ENCODE data around the gene KIF16B.
"Not testable (repeated sequence)": the region's sequence is repeated elsewhere in the genome, so short reads cannot be mapped to it uniquely, and the experiment has no call there.

KIF16B gene

DNA sequence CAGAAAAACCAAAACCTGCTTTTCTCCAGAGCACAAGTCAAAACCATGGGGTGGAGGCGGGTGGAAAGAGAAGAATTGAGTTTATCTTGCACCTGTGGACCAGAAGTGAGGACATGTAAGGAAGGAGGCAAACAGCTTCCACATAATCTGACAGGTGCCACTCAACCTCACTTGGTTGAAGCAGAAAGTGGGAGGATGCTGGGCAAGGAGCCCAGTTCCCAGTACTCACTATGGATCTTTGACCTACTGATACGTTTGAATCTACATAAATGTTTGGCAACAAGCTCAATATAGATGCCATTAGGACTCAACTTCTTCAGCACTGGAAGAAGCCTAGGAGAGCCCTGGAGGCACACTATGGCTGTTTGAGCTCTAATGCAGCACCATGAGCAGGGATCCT is 285.5 kb downstream of the KIF16B start:
- ATAC-seq: no peak

DNA sequence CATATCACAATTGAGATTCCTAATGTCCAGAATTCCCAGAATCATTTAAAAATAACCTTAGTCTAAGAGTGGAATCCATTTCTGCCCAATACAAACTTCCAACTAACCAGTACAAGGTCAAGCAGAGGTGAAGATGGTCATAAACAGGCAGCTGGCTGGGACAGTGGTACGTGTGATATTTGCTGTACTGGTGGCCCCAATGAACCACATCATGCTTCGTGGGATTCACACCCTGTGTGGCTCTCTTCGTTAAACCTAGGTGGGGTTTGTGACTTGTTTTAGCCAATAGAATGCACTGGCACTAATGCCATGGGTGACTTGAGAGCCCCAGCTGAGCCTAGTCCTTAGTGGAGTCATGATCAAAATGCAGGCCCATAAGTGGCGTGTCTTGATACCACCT is 286.6 kb downstream of the KIF16B start:
- no peak for ATAC-seq

DNA sequence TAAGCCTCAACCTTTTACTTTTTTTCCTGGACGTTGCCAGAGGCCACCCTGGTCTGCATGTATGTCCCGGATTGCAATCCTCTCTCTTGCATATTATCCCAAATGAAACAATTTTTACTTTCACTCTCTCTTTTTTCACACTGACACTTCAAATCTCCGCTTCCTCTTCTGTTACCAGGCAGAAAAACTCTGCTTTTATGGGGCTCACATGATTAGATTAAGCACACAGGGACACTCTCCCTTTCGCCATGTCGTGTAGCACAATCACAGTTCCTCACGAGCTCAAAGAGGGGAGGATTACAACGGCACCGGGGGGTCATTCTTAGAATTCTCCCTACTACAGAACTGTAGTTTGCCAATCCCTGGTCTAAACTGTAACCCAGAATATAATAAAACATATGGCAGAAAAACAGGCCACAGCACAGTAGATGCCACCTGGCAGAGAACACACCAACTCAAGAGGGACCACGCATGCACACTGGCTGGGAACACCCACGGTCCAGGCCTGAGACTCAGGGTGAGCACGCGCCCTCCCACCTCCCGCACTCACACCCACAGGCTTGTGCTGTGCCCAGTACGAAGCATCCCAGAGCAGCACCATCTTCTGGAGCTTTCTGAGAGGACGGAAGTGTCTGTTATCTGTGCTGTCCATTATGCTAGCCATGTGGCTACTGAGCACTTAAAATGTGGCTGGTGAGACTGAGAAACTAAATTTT is 288.7 kb downstream of the KIF16B start:
- ATAC-seq: no peak

DNA sequence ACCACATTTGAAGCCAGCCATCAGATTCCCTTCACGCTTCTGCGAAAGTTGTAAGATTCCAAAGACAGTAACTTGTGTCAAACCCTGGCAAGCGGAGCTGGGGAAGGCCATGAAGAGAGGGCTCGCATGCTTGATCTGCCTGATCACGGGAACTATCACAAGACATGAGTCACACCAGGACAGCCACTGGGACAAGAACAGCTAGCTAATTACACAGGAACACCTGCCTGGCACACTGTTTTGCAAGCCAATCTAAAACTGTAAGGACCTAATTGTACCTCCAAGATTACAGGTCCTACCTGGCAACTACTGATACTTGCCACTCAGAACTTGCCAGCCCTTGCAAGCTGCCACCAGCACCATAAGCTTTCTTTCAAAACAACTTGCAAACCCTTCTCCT is 289.3 kb downstream of the KIF16B start:
- no peak for ATAC-seq

DNA sequence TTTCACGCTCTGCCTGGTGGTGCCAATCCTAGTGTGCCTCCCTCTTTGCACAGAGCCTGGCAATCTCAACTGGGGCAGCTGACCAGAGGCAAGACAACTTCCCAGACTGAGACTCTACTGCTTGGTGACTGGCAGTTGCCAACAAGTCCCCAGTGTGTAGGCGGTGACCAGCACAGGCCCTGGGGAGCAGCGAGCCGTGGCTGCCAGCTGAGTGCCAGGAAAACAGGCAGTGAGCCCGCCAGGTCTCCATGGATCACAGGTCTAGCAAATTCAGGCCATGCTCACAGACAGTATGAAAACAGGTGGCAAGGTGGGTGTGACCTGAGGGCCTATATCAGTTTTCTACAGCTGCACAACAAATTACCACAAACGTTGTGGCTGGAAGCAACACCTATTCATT is 289.9 kb downstream of the KIF16B start:
- ATAC-seq: no peak

DNA sequence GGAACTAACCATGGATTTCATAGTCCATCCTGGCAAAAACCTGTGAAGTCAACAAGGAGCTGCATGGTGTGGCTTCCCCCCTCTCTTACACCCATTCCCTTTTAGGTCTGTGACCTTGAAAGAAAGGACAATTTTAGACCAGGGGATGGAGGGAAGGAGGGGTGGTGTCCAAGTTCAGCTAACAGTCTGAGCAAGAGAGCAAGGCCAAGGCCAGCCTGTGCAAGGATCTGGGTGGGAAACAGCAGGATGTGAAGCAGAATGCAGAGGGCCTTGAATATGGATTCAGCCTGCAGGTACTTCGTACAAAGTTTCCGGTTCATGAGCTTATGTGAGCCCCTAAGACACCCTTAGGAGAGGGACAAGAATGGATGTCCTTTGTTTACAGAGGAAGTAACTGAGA is 293.0 kb downstream of the KIF16B start:
- ATAC-seq: no peak

DNA sequence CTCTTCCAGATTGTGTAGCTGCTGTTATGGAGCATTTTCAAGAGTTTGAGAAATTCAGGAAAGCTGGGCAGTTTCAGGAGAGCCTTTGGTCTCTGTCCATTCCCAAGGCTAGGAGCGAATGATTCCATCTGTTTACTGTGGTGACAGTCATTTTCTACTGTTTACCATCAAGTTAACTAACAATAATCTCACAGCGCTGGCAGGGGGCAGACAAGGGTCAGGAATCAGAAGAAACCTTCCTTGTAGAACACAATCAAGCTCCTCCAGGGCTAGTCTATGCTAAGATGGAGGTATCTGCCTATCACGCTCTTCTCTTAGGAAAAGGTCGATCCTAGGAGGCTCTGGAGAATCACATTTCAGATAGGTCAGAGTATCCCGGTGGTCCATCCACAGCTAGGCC is 293.9 kb downstream of the KIF16B start:
- ATAC-seq: no peak

DNA sequence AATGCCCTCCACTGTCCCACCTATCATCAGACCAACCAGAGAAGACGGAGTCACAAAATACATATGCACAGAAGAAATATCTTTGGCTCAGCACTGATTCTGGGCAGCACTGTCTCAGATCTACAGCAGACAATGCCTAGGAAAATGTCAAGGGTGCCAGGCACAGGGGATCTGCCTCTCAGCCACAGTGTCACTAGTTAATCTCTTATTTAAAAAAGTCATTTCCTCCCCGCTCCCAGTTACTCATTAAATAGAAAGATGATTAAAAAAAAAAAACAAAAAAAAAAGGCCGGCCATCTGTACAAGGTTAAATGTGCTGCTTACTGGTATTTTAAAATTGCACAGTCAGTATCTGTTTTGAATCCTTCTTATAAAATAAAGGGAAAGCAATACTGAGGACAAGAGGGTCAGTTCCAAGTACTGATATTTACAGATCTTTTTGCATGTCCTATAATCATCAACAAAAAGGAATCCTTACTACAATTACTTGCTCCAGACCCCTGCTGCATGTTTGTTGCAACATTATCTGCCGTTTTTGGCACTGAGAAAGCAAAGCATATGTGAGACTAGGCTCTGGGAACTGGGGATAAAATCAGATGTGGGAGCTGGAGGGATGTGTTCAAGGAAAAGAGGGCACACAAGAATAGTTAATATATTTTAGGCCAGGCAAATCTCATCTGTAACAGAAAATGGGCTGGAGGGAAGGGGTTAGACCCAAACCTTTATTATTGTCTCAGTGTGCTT is 299.3 kb downstream of the KIF16B start:
- no peak for ATAC-seq

DNA sequence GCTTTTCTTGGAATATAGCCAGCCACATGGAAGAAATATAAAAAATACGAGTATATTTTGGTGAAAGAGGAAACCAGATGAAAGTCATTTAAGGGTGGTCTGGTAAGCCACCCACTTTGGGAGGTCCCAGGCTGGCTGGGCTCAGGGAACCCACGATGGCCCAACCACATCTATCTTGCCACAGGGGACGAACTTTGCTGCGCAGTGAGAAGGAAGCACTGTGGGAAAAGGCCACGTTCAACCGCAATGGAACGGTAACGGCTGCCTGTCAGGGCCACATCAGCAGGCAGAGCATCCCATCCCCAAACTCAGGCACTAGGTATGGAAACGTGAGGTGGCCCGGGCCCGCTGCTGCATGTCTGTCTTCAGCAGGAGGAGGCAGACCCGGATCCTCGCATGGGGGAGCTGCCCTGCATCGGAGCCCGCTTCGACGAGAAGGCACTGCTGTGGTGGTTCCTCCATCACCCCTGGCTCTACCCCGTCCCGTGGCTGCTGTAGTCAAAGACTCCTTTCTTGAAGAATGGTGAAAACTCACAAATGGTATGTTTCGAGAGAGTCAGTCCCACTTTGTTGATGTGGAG is 300.4 kb downstream of the KIF16B start:
- no peak for ATAC-seq

DNA sequence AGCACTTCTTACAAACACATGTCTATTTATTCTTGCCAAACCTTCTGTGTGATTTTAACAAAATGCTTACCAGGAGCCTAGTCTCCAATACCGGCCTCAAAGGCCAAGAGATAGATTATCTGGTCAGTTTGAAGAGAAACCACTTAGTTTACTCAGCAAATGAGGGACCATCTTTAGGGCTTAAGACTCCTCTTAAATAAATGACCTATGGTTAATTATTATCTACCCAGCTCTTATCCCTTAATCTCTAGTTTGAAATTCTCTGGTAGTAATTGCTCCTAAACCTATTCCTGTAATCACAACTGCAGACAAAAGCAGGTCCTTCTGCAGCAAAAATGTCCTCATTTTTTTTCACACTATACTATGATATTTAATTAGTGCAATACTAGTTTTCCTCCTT is 301.8 kb downstream of the KIF16B start:
- ATAC-seq: no peak

DNA sequence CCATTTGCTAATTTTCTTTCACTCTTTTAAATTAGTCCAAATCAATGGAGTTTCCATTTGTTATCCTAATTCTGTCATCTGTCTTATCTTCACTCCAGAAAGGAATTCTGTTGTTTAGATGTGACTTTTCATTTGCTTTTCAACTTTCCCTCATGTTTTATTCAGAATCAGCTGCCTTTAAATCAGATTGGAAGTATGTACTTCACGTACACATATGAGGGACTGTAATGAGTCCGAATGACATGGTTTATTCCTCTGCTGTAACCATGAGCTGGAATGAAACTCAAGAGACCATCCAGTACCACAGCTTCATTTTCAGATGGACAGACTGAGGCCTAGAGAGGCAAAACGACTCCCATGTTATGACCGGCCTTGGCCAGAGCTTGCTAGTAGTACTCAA is 302.3 kb downstream of the KIF16B start:
- no peak for ATAC-seq

DNA sequence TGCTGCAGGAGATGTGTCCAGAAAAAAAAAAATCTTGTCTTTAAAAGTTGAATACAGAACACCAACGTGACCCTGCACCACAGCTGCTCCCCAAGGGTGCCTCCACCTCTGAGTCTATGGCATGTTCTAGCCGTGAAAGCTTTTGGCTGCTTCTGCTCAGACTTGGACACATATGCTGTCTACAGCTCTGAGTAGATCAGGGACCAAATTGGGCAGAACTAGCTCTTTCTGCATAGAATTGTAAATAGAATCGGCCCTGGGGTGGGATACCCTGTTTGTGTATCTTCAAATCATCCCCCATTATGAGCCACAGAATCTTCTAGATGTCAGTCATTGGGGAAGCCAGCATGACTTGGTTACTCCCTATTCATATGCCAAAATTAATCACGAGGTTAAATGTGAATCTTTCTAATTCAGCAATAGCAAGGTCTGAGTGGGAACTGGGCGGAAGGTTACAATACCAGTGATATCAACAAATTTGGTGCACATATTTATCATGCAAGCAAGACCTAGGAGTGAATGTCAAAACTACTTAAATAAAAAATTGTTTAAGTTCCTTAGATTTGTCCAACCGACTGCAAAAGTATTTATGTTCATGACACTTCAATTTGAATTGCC is 302.8 kb downstream of the KIF16B start:
- no peak for ATAC-seq

DNA sequence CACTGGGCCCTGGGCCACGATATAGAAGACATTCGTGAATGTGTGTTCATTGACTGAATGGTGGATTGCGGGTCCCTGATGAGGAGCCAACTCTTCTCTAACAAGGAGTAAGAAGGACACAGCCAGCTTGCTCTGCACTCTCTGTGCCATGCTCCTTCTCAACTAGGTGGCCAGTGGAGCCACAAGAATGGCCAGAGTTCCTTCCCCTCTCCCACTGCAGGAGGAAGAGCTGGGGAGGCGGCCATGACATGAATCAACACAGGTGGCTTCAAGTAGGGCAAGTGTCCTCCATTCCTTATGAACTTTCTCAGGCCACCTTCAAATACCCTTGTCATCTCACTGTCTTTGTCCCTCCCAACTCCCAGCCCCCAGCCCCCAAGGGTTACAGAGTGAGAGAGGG is 305.7 kb downstream of the KIF16B start:
- no peak for ATAC-seq

DNA sequence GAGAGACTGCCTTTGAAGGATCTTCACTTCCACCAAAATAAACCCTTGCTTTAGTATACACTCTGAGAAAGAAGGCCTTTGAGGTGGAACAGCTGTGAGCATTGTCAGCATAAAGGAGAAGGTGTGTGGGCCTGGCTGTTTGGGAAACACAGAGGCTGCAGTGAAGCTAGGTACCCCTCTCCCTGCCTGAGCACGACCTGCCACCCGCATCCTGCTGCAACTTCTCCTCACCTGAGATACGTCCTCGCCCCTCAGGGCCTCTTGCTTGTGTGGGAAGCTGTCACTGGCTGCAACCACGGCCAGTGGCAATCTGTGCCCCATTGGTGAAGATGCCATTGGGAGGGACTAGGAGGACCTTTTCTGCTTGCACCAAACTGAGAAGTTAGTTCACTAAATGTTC is 307.9 kb downstream of the KIF16B start:
- no peak for ATAC-seq

DNA sequence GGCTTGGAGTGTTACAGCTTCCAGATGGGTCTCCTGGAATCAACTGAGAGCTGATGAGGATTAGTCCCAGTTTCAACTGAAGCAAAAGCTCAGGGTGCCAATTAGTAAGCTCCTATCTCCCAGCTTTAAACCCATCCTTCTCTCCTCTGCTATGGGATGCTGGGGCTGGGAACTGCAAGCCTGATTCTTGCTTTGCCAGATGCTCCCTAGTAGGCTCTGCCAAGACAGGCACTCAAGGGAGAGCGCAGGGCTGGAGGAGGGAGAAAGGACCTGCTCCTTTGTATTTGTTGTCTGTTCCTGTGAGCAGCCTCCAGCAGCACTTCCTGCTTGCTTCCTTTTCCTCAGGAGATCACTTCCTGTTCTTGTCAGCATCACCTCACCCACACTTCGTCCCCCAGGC is 309.7 kb downstream of the KIF16B start:
- ATAC-seq: no peak

DNA sequence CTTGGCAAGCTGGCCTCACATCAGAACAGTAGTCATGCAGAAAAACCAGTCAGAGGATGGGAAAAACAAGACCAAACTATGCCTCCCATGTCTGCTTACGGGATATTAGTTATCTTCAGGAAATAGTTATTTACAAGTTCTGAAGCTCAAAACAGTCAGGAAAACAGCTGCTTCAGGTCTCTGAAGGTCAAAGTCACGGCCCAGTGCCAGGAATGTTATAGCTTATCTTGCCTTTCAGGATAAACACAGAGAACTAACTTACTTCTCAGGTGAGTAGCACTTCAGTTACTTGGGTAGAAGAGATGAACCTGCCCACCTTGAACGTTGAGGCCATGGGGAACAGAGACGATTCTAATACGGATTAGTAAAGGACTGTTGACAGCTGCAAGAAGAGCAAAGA is 310.7 kb downstream of the KIF16B start:
- no peak for ATAC-seq

DNA sequence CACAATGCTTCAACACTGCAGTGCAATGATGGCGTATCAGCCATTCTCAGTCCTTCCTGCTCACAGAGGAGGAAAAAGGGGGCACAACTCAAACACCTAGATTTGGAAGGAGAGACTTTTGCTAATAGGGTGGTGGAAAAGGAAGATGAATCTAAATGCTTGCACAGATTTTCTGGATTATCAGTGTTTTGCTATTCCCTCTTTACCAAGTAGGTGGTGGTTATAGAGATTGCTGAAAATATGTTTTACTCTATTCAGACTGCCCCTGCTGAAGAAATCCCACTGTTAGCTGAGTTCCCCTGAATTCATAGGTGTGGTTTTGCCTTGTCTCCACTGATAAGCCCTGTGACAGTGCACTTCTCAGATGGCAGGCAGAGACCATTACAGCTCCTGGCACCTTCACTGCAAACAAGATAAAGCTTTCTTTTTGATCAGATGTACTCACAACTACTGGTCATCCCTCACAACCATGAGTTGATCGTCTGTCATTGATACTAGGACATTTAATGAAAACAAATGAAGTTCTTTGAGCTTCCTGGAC is 311.4 kb downstream of the KIF16B start:
- ATAC-seq: no peak

DNA sequence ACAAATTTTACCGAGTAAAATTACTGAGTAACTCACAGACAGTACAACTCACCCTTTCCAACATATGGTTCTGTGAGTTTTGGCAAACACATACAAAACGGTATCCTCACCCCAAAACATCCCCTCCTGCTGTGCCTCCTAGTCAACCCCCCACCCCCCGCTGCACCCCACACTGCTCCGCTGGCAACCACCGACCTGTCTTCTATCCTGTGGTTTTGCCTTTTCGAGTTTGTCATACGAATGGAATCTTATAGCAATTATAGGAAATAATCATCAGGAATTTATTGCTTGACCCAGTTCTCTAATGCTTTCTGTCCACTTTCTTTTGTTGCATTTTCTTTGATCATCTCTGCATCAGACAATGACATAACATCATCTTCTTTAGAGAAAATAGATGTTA is 312.3 kb downstream of the KIF16B start:
- ATAC-seq: no peak

DNA sequence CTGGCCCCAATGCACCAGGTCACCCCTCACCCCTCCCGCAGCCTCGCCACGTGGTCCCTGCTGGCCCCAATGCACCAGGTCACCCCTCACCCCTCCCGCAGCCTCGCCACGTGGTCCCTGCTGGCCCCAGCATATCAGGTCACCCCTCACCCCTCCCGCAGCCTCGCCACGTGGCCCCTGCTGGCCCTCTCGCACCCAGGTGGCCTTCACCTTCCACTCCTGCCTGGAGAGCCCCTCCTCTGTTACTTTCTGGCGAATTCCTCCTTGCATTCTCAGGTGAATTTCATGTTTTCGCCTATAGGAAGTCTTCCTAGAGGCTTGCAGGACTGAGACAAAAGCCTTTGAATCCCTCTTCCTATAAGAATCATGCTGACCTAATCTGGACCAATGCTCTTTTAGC is 313.1 kb downstream of the KIF16B start:
- ATAC-seq: not testable (repeated sequence)

DNA sequence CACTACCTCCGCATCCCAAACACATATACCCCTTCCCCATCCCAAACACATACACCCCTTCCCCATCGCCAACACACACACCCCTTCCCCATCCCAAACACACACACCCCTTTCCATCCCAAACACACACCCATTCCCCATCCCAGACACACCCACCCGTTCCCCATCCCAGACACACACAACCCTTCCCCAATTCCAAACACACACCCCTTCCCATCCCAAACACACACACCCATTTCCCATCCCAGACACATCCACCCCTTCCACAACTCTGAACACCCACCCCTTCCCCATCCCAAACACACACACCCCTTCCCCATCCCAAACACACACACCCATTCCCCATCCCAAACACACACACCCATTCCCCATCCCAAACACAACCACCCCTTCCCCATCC is 314.5 kb downstream of the KIF16B start:
- no peak for ATAC-seq

DNA sequence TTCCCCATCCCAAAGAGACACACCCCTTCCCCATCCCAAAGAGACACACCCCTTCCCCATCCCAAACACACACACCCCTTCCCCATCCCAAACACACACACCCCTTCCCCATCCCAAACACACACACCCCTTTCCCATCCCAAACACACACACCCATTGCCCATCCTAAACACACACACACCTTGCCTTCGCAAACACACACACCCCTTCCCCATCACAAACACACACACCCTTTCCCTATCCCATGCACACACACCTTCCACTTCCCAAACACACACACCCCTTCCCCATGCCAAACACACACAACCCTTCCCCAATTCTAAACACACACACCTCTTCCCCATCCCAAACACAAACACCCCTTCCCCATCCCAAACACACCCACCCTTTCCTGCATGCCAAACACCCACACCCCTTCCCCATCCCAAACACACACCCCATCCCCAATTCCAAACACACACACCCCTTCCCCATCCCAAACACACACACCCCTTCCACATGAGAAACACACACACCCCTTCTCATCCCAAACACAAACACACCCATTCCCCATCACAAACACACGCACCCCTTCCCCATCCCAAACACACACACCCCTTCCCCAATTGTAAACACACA is 315.3 kb downstream of the KIF16B start:
- no peak for ATAC-seq

DNA sequence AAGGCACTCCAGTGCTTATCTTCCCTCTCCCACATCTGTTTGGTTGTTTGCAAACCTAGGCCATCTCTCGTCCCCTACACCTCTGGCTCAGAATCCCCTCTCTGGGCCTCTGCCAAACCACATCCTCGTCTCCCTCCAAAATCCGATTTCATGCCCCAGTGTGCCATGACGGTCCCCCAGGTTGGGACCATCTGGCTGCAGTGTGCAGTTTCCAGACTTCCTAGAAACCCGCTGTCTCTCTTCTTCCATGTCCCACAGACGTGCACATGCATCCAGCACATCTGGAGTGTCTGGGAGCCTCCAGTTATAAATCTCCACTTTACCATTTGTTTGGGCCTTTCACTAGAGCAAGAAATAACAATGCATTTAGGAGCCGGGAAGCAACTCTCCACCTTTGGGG is 316.2 kb downstream of the KIF16B start:
- no peak for ATAC-seq

DNA sequence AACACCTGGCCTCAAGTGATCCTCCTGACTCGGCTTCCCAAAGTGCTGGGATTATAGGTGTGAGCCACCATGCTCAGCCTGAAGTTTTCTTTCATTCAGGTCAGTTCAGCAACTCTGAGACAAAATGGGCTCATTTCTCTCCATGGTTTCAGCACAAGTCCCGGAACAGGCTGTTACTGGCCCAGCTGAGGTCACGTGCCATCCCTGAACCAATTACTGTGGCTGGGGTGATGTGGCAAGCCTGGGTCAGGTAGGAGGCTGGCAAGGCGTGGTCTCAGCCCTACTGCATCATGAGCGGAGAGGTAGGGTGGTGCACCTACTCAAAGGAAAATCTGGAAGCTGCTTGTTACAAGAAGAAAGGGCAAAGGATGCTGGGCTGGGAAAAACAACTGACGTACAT is 326.4 kb downstream of the KIF16B start:
- no peak for ATAC-seq

Data from activated CD4-positive, CD25-positive, alpha-beta regulatory T cell treated with anti-CD3 and anti-CD28 coated beads, Interleukin-2, amount 50 U/mL, for 24 hours (primary cell).